A549 (cell line): ENCODE results near the gene TBX10. TPM values are rescaled to one million over a fixed set of nuclear protein-coding genes. Genes with fewer than 3 reads are reported as not detected.

ENCODE experiments used
- ATAC-seq, 2 experiments: fragments of 200-7000 bp in 1 of 2; fragments of >200 bp in 1 of 2; cut with Nextera tagmentation in 1 of 2; cut with Tn5 transposase in 1 of 2; 3 replicates each; pipeline versions ENCODE4 v1.8.0 to v1.9.1; 2018 to 2020; ENCODE audit warnings: mild to moderate bottlenecking in 1 of 2, moderate library complexity in 1 of 2
- CTCF ChIA-PET: fragments of 300-600 bp; sonication (Branson Sonifier 250); formaldehyde crosslinking; extraction: SDS; loops from one replicate; lab custom pipeline; 2021; ENCODE audit warnings: antibody characterized with exemption, inconsistent platforms; lab: Yijun Ruan, JAX
- POLR2A ChIA-PET: fragments of 350-600 bp; formaldehyde crosslinking; extraction: SDS; loops from one replicate; lab custom pipeline; 2021; ENCODE audit warnings: antibody characterized with exemption, inconsistent platforms; lab: Yijun Ruan, JAX
- DNase-seq, 2 experiments: peaks; one replicate each; pipeline versions ENCODE4 v3.0.0 to v3.0.0-alpha.2; 2011 to 2016; ENCODE audit warnings: low read depth in 1 of 2, low spot score in 1 of 2
- FAIRE-seq: peaks from 2 replicates; lab custom pipeline; 2011; peaks lifted over from hg19 to GRCh38; lab: Jason Lieb, UNC
- H3K27ac ChIP-seq, 2 experiments: fragments of >200 bp; sonication (Bioruptor Twin); formaldehyde crosslinking; 3 replicates each; pipeline ENCODE4 v1.5.1; 2016 to 2017
- H3K4me1 ChIP-seq: fragments of >200 bp; sonication (Bioruptor Twin); formaldehyde crosslinking; 3 replicates; pipeline ENCODE4 v1.6.1; 2016
- H3K4me2 ChIP-seq: fragments of >200 bp; sonication (Bioruptor Twin); formaldehyde crosslinking; 3 replicates; pipeline ENCODE4 v1.6.1; 2016
- H3K4me3 ChIP-seq: fragments of >200 bp; sonication (Bioruptor Twin); formaldehyde crosslinking; 3 replicates; pipeline ENCODE4 v1.5.1; 2016
- H3K9me3 ChIP-seq: fragments of >200 bp; sonication (Bioruptor Twin); formaldehyde crosslinking; 3 replicates; pipeline ENCODE4 v1.6.1; 2016
- BCL3 ChIP-seq: fragments of >200 bp; sonication (Bioruptor Twin); formaldehyde crosslinking; IDR thresholded peaks from 3 replicates; pipeline ENCODE4 v1.6.1; 2016
- CBX8 ChIP-seq: fragments of 200-600 bp; sonication (generic); IDR thresholded peaks from 2 replicates; pipeline ENCODE4 v1.6.1; 2016
- CHD4 ChIP-seq: fragments of 200-600 bp; sonication (generic); IDR thresholded peaks from 2 replicates; pipeline ENCODE4 v1.6.1; 2016; ENCODE audit warnings: antibody characterized with exemption, mild to moderate bottlenecking, borderline replicate concordance
- CTCF ChIP-seq: fragments of >200 bp; sonication (Bioruptor Twin); formaldehyde crosslinking; IDR thresholded peaks from 3 replicates; pipeline ENCODE4 v1.5.1; 2016
- E2F6 ChIP-seq: IDR thresholded peaks from 2 replicates; pipeline ENCODE4 v1.6.1; 2012; ENCODE audit warnings: low read depth, borderline replicate concordance
- EHF ChIP-seq: fragments of 250-450 bp; sonication (Bioruptor Pico); IDR thresholded peaks from 2 replicates; pipeline ENCODE4 v1.5.0; 2020; ENCODE audit warnings: mild to moderate bottlenecking
- EHMT2 ChIP-seq: fragments of 200-600 bp; sonication (generic); IDR thresholded peaks from 2 replicates; pipeline ENCODE4 v1.6.1; 2016; ENCODE audit warnings: antibody characterized with exemption, low read depth, mild to moderate bottlenecking, moderate library complexity
- FOSL2 ChIP-seq, 2 experiments: fragments of 450-650 bp in 1 of 2; fragments of >200 bp in 1 of 2; sonication (Bioruptor Twin) in 1 of 2; formaldehyde crosslinking; IDR thresholded peaks; 2 replicates each; pipeline versions ENCODE4 v1.5.0 to v1.6.1; 2016 to 2020; ENCODE audit warnings: mild to moderate bottlenecking in 1 of 2, moderate library complexity in 1 of 2
- HDAC2 ChIP-seq: fragments of 200-600 bp; sonication (generic); IDR thresholded peaks from 2 replicates; pipeline ENCODE4 v1.6.1; 2016
- HOXB5 ChIP-seq: fragments of 250-450 bp; sonication (Bioruptor Pico); IDR thresholded peaks from 2 replicates; pipeline ENCODE4 v1.5.0; 2020; ENCODE audit warnings: mild to moderate bottlenecking, moderate library complexity
- JUN ChIP-seq, 2 experiments: fragments of >200 bp; sonication (Bioruptor Twin); formaldehyde crosslinking; IDR thresholded peaks; 2 replicates in 1 of 2; 3 replicates in 1 of 2; pipeline ENCODE4 v1.6.1; 2016 to 2017
- KDM1A ChIP-seq: fragments of 200-600 bp; sonication (generic); IDR thresholded peaks from 2 replicates; pipeline ENCODE4 v1.6.1; 2016; ENCODE audit warnings: low read depth, mild to moderate bottlenecking
- KDM5A ChIP-seq: fragments of 200-600 bp; sonication (generic); IDR thresholded peaks from 2 replicates; pipeline ENCODE4 v1.6.1; 2016; ENCODE audit warnings: antibody characterized with exemption, mild to moderate bottlenecking
- MAFK ChIP-seq: fragments of 450-650 bp; IDR thresholded peaks from 2 replicates; pipeline ENCODE4 v1.6.1; 2014; ENCODE audit not compliant: partially characterized antibody
- MYC ChIP-seq: IDR thresholded peaks from 2 replicates; pipeline ENCODE4 v1.6.1; 2012; ENCODE audit warnings: mild to moderate bottlenecking, inconsistent platforms, low read length, improper control_type of control experiment, borderline replicate concordance
- NFE2L2 ChIP-seq: fragments of 150-350 bp; conservative IDR thresholded peaks from 2 replicates; pipeline ENCODE4 v1.6.1; 2014; ENCODE audit warnings: low read length
- NPAS2 ChIP-seq: fragments of 250-450 bp; sonication (Bioruptor Pico); IDR thresholded peaks from 2 replicates; pipeline ENCODE4 v1.8.0; 2022; ENCODE audit warnings: mild to moderate bottlenecking, moderate library complexity, borderline replicate concordance
- NR3C1 ChIP-seq: fragments of >200 bp; sonication (Bioruptor Twin); formaldehyde crosslinking; IDR thresholded peaks from 3 replicates; pipeline ENCODE4 v1.6.1; 2017
- RAD21 ChIP-seq, 2 experiments: fragments of >200 bp in 1 of 2; sonication (Bioruptor Twin) in 1 of 2; formaldehyde crosslinking in 1 of 2; IDR thresholded peaks in 1 of 2; conservative IDR thresholded peaks in 1 of 2; 2 replicates in 1 of 2; 3 replicates in 1 of 2; pipeline ENCODE4 v1.6.1; 2012 to 2018; ENCODE audit warnings: inconsistent platforms in 1 of 2
- RFX5 ChIP-seq: fragments of 450-650 bp; IDR thresholded peaks from 2 replicates; pipeline ENCODE4 v1.7.1; 2014; ENCODE audit warnings: antibody characterized with exemption, mild to moderate bottlenecking, moderate library complexity
- TFCP2L1 ChIP-seq: fragments of 250-450 bp; sonication (Bioruptor Pico); IDR thresholded peaks from 2 replicates; pipeline ENCODE4 v1.5.0; 2021; ENCODE audit warnings: mild to moderate bottlenecking
- ZFP36 ChIP-seq: fragments of 450-650 bp; IDR thresholded peaks from 2 replicates; pipeline ENCODE4 v1.6.1; 2014; ENCODE audit warnings: borderline replicate concordance; ENCODE audit not compliant: partially characterized antibody
- ZSCAN20 ChIP-seq: fragments of 250-450 bp; sonication (Bioruptor Pico); IDR thresholded peaks from 2 replicates; pipeline ENCODE4 v1.8.0; 2022; ENCODE audit warnings: mild to moderate bottlenecking, moderate library complexity
- WGBS: methylation state at CpG from one replicate; pipeline ENCODE4 v1.1.6; 2017; ENCODE audit errors: missing lambda C conversion rate; 5-methylcytosine and 5-hydroxymethylcytosine counted together
- polyA plus RNA-seq, 4 experiments: library from polyadenylated mRNA; depleted of rRNA in 3 of 4; stranded (reverse); fragments of >200 nt; fragmentation: RNase III in 1 of 4; extraction: RNeasy Plus Mini Kit Qiagen cat#74134 plus additional on column Dnase treatment in 1 of 4; gene quantifications; 2 replicates in 3 of 4; 3 replicates in 1 of 4; pipeline ENCODE4 v1.2.3, GENCODE V29; 2011 to 2017

TBX10 gene
- polyA plus RNA-seq, 2 of the 4 experiments (the other 2 are of a cell fraction): not detected

- Histone ChIP-seq H3K4me3 (peak overlapping the region; percentile 53), H3K4me1 (peaks cover 5% of the 10 kb centered on the region; the same call in 2 of the 3 replicates), H3K9me3 (no peaks in the 10 kb centered on the region), H3K27ac (peak overlapping the region; percentile 76 to 93), H3K4me2 (peak overlapping the region; percentile 82)
- TF ChIP-seq KDM1A (peak; percentile 85), CTCF (no peak), E2F6 (no peak), NPAS2 (CRISPR knock-in tag) (no peak), HDAC2 (no peak), CHD4 (no peak), RAD21 (conservative IDR thresholded peaks at IDR 0.05 in 1 of 2, IDR thresholded peaks at IDR 0.05 in 1 of 2) (no peak), KDM5A (no peak), BCL3 (no peak), MYC (no peak), ZFP36 (peak; percentile 47), NFE2L2 (no peak), TFCP2L1 (CRISPR knock-in tag) (no peak), NR3C1 (no peak)
- ChIA-PET CTCF (interaction anchor here (1.4 to 12.7 kb wide), 7 partner anchors 9 to 42 kb away, joined by 6 to 169 read pairs (median 18); partner anchors contain the start of genes NUDT8 and TBX10), POLR2A (interaction anchor here (1.8 kb wide), 1 partner anchor 19 kb away, joined by 7 read pairs; the partner anchor contains the start of gene NUDT8)
- FAIRE-seq: no peak
- ATAC-seq: peak in 1 of 2 experiments; percentile 30; a peak in 3 of 6 replicates
- DNase-seq: no peak
- 76% methylated on average over 22 of the region's 22 CpGs for WGBS
These were observed 10.3 kb upstream of the TBX10 start for GRCh38 chr11:67649634-67650510.

- Histone ChIP-seq H3K9me3 (peaks cover 2% of the 10 kb centered on the region; the same call in 2 of the 3 replicates), H3K4me2 (no peak overlapping the region), H3K4me1 (peaks cover 5% of the 10 kb centered on the region; the same call in 2 of the 3 replicates), H3K27ac (no peak overlapping the region)
- ATAC-seq (peak in 1 of 2 experiments; percentile 2; a peak in 1 of 6 replicates), DNase-seq (no peak)
- WGBS: 84% methylated on average over 12 of the region's 12 CpGs
- no peak for TF ChIP-seq CBX8
- TF ChIP-seq JUN (IDR thresholded peaks at IDR 0.05): no peak
- no peak for TF ChIP-seq HOXB5 (CRISPR knock-in tag)
- TF ChIP-seq RFX5: no peak
- TF ChIP-seq FOSL2 (IDR thresholded peaks at IDR 0.05): no peak
- no peak for TF ChIP-seq FOSL2 (CRISPR knock-in tag; IDR thresholded peaks at IDR 0.05)
- TF ChIP-seq NFE2L2: no peak
- no peak for TF ChIP-seq EHMT2
- TF ChIP-seq MAFK: no peak
- no peak for TF ChIP-seq EHF (CRISPR knock-in tag)
- TF ChIP-seq ZSCAN20 (CRISPR knock-in tag): no peak
- TF ChIP-seq, all 56 proteins: peak for 0
- no peak overlapping the region for H3K4me3 ChIP-seq
- CTCF ChIA-PET: interaction anchor here (0.9 to 12.7 kb wide), 14 partner anchors 10 to 387 kb away, joined by 3 to 169 read pairs (median 6); partner anchors contain the start of genes ALDH3B2, NUDT8 and TBX10
- POLR2A ChIA-PET: interaction anchor here (1.3 kb wide), 1 partner anchor 19 kb away, joined by 10 read pairs; the partner anchor contains the start of gene NUDT8
- FAIRE-seq: no peak
These were observed 9.4 kb upstream of the TBX10 start for GRCh38 chr11:67648796-67649613.
